GM23248 (cell line): ENCODE measurements around the gene PNKD. TPM values are rescaled to one million over a fixed set of nuclear protein-coding genes. Genes with fewer than 3 reads are reported as not detected.
A peak's percentile ranks its signal among the peaks of the same experiment; 100 is the strongest.

Source experiments
- DNase-seq: peaks from one replicate; pipeline ENCODE4 v3.0.0-alpha.2; 2015
- H2AFZ ChIP-seq: fragments of 200-600 bp; sonication (generic); 2 replicates; pipeline ENCODE4 v1.6.1; 2016; ENCODE audit warnings: antibody characterized with exemption
- H3F3A ChIP-seq: fragments of 200-600 bp; sonication (generic); 2 replicates; pipeline ENCODE4 v1.6.1; 2016; ENCODE audit warnings: mild to moderate bottlenecking, antibody characterized with exemption, mixed run types; ENCODE audit not compliant: insufficient read depth
- H3K27ac ChIP-seq: fragments of 200-600 bp; sonication (generic); 2 replicates; pipeline ENCODE4 v1.5.1; 2016; ENCODE audit warnings: mild to moderate bottlenecking
- H3K27me3 ChIP-seq: fragments of 200-600 bp; sonication (generic); replicated peaks from 2 replicates; pipeline ENCODE4 v1.6.1; 2016; ENCODE audit warnings: mild to moderate bottlenecking; ENCODE audit not compliant: insufficient read depth
- H3K36me3 ChIP-seq: fragments of 200-600 bp; sonication (generic); 2 replicates; pipeline ENCODE4 v1.6.1; 2016; ENCODE audit warnings: low read depth, mild to moderate bottlenecking
- H3K4me1 ChIP-seq: fragments of 200-600 bp; sonication (generic); 2 replicates; pipeline ENCODE4 v1.6.1; 2016; ENCODE audit warnings: mild to moderate bottlenecking; ENCODE audit not compliant: insufficient read depth
- H3K4me2 ChIP-seq: fragments of 200-600 bp; sonication (generic); one replicate; pipeline ENCODE4 v1.6.1; 2016; ENCODE audit warnings: mild to moderate bottlenecking; ENCODE audit not compliant: unreplicated experiment
- H3K4me3 ChIP-seq: fragments of 200-600 bp; sonication (generic); 2 replicates; pipeline ENCODE4 v1.5.1; 2016; ENCODE audit warnings: mild to moderate bottlenecking
- H3K79me2 ChIP-seq: fragments of 200-600 bp; sonication (generic); 2 replicates; pipeline ENCODE4 v1.6.1; 2016; ENCODE audit warnings: mild to moderate bottlenecking; ENCODE audit not compliant: insufficient read depth
- H3K9ac ChIP-seq: fragments of 200-600 bp; sonication (generic); 2 replicates; pipeline ENCODE4 v1.6.1; 2016; ENCODE audit warnings: mild to moderate bottlenecking
- H3K9me2 ChIP-seq: fragments of 200-600 bp; sonication (generic); 2 replicates; pipeline ENCODE4 v1.6.1; 2016; ENCODE audit warnings: mixed run types, mild to moderate bottlenecking, moderate library complexity; ENCODE audit not compliant: insufficient read depth
- H3K9me3 ChIP-seq: fragments of 200-600 bp; sonication (generic); one replicate; pipeline ENCODE4 v1.6.1; 2017; ENCODE audit warnings: low read depth
- H4K20me1 ChIP-seq: fragments of 200-600 bp; sonication (generic); 2 replicates; pipeline ENCODE4 v1.6.0; 2016; ENCODE audit not compliant: insufficient read depth
- EZH2 ChIP-seq: fragments of 200-600 bp; sonication (generic); IDR thresholded peaks from 2 replicates; pipeline ENCODE4 v1.6.1; 2018; ENCODE audit warnings: antibody characterized with exemption, mild to moderate bottlenecking; ENCODE audit not compliant: insufficient read depth, poor library complexity, severe bottlenecking
- EZH2phosphoT487 ChIP-seq: fragments of 200-600 bp; sonication (generic); IDR thresholded peaks from 2 replicates; pipeline ENCODE4 v1.6.1; 2018; ENCODE audit warnings: antibody characterized with exemption, moderate library complexity, mild to moderate bottlenecking, low read depth; ENCODE audit not compliant: insufficient read depth
- WGBS, 2 experiments: methylation state at CpG; one replicate each; pipeline ENCODE4 v1.1.6; 2015 to 2017; ENCODE audit warnings: low lambda C conversion rate in 2 of 2, low coverage in 1 of 2; ENCODE audit errors: missing lambda C conversion rate in 2 of 2; 5-methylcytosine and 5-hydroxymethylcytosine counted together
- in situ Hi-C: fragments of 300-500 bp; cut with MboI; formaldehyde crosslinking; loops from 2 replicates; pipeline ENCODE4 v1.15.0; 2020
- polyA plus RNA-seq: library from polyadenylated mRNA; unstranded; fragments of >200 nt; fragmentation: Nextera tagmentation; extraction: Ambion mirVana; gene quantifications from 2 replicates; pipeline ENCODE4 v1.2.1, GENCODE V29; 2016
- total RNA-seq: library from RNA; depleted of rRNA; stranded (reverse); fragments of >200 nt; shearing (Covaris generic); gene quantifications from 2 replicates; pipeline ENCODE4 v1.2.3, GENCODE V29; 2014

The PNKD gene
- total and polyA plus RNA-seq, 2 experiments from 2014 or later = 28.6 to 82.7 TPM

GRCh38 chr2:218285604-218286003 lies 15.3 kb downstream of the PNKD start:
- no peak overlapping the region for H2AFZ ChIP-seq
- peak; percentile 93 for DNase-seq
- WGBS, 2 experiments = 5 to 10% methylated on average over 6 of the region's 6 CpGs
- H3K9me3 ChIP-seq = no peaks in the 10 kb centered on the region
- H3K9ac ChIP-seq = peak overlapping the region; percentile 83
- no peak for TF ChIP-seq EZH2phosphoT487
- H3F3A ChIP-seq = peaks cover 64% of the 10 kb centered on the region
- no peaks in the 10 kb centered on the region for H3K9me2 ChIP-seq
- H4K20me1 ChIP-seq = no peaks in the 10 kb centered on the region
- H3K4me3 ChIP-seq = peak overlapping the region; percentile 77
- peak overlapping the region; percentile 99 for H3K27ac ChIP-seq
- no peaks in the 10 kb centered on the region for H3K36me3 ChIP-seq
- H3K4me2 ChIP-seq = peak overlapping the region; percentile 96
- H3K27me3 ChIP-seq = no peaks in the 10 kb centered on the region
- in situ Hi-C loops = no loop called here
- peaks cover 72% of the 10 kb centered on the region for H3K4me1 ChIP-seq
- H3K79me2 ChIP-seq = peaks cover 91% of the 10 kb centered on the region

- in situ Hi-C loops = no loop called here
- Histone ChIP-seq H3K9me2 (no peaks in the 10 kb centered on the region), H3K4me2 (peak overlapping the region; percentile 96), H3K36me3 (no peaks in the 10 kb centered on the region), H3K27ac (peak overlapping the region; percentile 99), H4K20me1 (no peaks in the 10 kb centered on the region), H3K9ac (peak overlapping the region; percentile 83), H3K9me3 (no peaks in the 10 kb centered on the region), H3K4me1 (peaks cover 72% of the 10 kb centered on the region), H3F3A (peaks cover 54% of the 10 kb centered on the region), H2AFZ (peak overlapping the region; percentile 18; the same call in 1 of the 2 replicates), H3K4me3 (peak overlapping the region; percentile 77), H3K79me2 (peaks cover 91% of the 10 kb centered on the region), H3K27me3 (no peaks in the 10 kb centered on the region)
- peak; percentile 98 for DNase-seq
- 0 to 1% methylated on average over 11 of the region's 11 CpGs for WGBS, 2 experiments
- TF ChIP-seq EZH2 (no peak), EZH2phosphoT487 (no peak)
Observed at GRCh38 chr2:218286570-218287459, 16.5 kb downstream of the PNKD start.

GRCh38 chr2:218289639-218290315 lies 19.5 kb downstream of the PNKD start:
- in situ Hi-C loops = no loop called here
- H3K4me1 ChIP-seq = peaks cover 50% of the 10 kb centered on the region
- H2AFZ ChIP-seq = no peak overlapping the region
- no peaks in the 10 kb centered on the region for H3K27me3 ChIP-seq
- no peaks in the 10 kb centered on the region for H3K36me3 ChIP-seq
- peak overlapping the region; percentile 81 for H3K27ac ChIP-seq
- no peaks in the 10 kb centered on the region for H4K20me1 ChIP-seq
- peak; percentile 84 for DNase-seq
- peak overlapping the region; percentile 92 for H3K4me2 ChIP-seq
- WGBS, 2 experiments = 8 to 16% methylated on average over 6 of the region's 6 CpGs
- H3K9me2 ChIP-seq = no peaks in the 10 kb centered on the region
- TF ChIP-seq EZH2 (no peak), EZH2phosphoT487 (no peak)
- peak overlapping the region; percentile 93 for H3K9ac ChIP-seq
- no peaks in the 10 kb centered on the region for H3K9me3 ChIP-seq
- H3K4me3 ChIP-seq = peak overlapping the region; percentile 89
- H3F3A ChIP-seq = peaks cover 43% of the 10 kb centered on the region
- peaks cover 72% of the 10 kb centered on the region for H3K79me2 ChIP-seq

GRCh38 chr2:218290316-218291261 lies 20.3 kb downstream of the PNKD start:
- no peaks in the 10 kb centered on the region for H3K9me2 ChIP-seq
- peaks cover 35% of the 10 kb centered on the region for H3F3A ChIP-seq
- H3K9ac ChIP-seq = peak overlapping the region; percentile 93
- DNase-seq = peak; percentile 28
- H3K4me2 ChIP-seq = peak overlapping the region; percentile 92
- no peaks in the 10 kb centered on the region for H4K20me1 ChIP-seq
- WGBS, 2 experiments = 15 to 18% methylated on average over 12 of the region's 12 CpGs
- H3K4me1 ChIP-seq = peaks cover 42% of the 10 kb centered on the region
- H3K79me2 ChIP-seq = peaks cover 64% of the 10 kb centered on the region
- no peak overlapping the region for H2AFZ ChIP-seq
- no peak for TF ChIP-seq EZH2phosphoT487
- no peak for TF ChIP-seq EZH2
- in situ Hi-C loops = no loop called here
- peak overlapping the region; percentile 89 for H3K4me3 ChIP-seq
- H3K36me3 ChIP-seq = no peaks in the 10 kb centered on the region
- H3K27me3 ChIP-seq = no peaks in the 10 kb centered on the region
- peak overlapping the region; percentile 81 for H3K27ac ChIP-seq
- H3K9me3 ChIP-seq = no peaks in the 10 kb centered on the region
